NT2/D1 (cell line): ENCODE measurements around the gene ANKRD24.
"Not testable (repeated sequence)": the region's sequence is repeated elsewhere in the genome, so short reads cannot be mapped to it uniquely, and the experiment has no call there.

Experiments used
- YY1 ChIP-seq: IDR thresholded peaks from 2 replicates; pipeline ENCODE4 v1.6.1; 2011; ENCODE audit not compliant: insufficient read length, insufficient read depth
- ZNF274 ChIP-seq: IDR thresholded peaks from 2 replicates; pipeline ENCODE4 v1.6.1; 2011; ENCODE audit warnings: mild to moderate bottlenecking, low read depth, low read length

DNA sequence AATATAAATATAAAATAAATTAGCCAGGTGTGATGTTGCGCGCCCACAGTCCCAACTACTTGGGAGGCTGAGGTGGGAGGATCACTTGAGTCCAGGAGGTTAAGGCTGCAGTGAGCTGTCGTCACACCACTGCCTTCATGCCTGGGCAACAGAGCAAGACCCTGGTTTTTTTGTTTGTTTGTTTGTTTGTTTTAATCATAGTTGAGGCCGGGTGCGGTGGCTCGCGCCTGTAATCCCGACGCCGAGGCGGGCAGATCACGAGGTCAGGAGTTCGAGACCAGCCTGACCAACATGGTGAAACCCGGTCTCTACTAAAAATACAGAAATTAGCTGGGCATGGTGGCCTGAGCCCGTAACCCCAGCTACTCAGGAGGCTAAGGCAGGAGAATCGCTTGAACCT lies 55.0 kb downstream of the ANKRD24 start:
- not testable (repeated sequence) for TF ChIP-seq YY1, ZNF274
